SU-DHL-6 (cell line): ENCODE measurements around the gene NEGR1.

Source experiments
- H2AFZ ChIP-seq: fragments of 200-600 bp; sonication (generic); 2 replicates; pipeline ENCODE4 v1.6.1; 2014; ENCODE audit warnings: low read depth, mild to moderate bottlenecking, moderate library complexity, mixed read lengths, antibody characterized with exemption, low read length; ENCODE audit not compliant: severe bottlenecking
- H3F3A ChIP-seq: fragments of 200-600 bp; shearing (Covaris generic); 2 replicates; pipeline ENCODE4 v1.6.0; 2016; ENCODE audit warnings: antibody characterized with exemption, mild to moderate bottlenecking; ENCODE audit not compliant: insufficient read depth
- H3K27ac ChIP-seq: fragments of 200-600 bp; sonication (generic); 2 replicates; pipeline ENCODE4 v1.5.1; 2016; ENCODE audit warnings: low read depth, mild to moderate bottlenecking, low read length, moderate library complexity, mixed read lengths
- H3K27me3 ChIP-seq: fragments of 200-600 bp; sonication (generic), shearing (Covaris generic); 2 replicates; pipeline ENCODE4 v1.6.0; 2014; ENCODE audit warnings: mild to moderate bottlenecking, low read length
- H3K36me3 ChIP-seq: fragments of 200-600 bp; sonication (generic); 2 replicates; pipeline ENCODE4 v1.6.1; 2014; ENCODE audit warnings: mild to moderate bottlenecking, low read length, mixed read lengths
- H3K4me2 ChIP-seq: fragments of 300-600, 200-600 bp; shearing (Covaris generic), sonication (generic); 2 replicates; pipeline ENCODE4 v1.6.0; 2014; ENCODE audit warnings: low read length, low read depth, mild to moderate bottlenecking; ENCODE audit not compliant: poor library complexity, severe bottlenecking
- H3K4me3 ChIP-seq: fragments of 200-600 bp; sonication (generic); 2 replicates; pipeline ENCODE4 v1.5.1; 2014; ENCODE audit warnings: antibody characterized with exemption, low read length, mild to moderate bottlenecking, mixed read lengths; ENCODE audit not compliant: insufficient read depth, poor library complexity, severe bottlenecking
- H3K79me2 ChIP-seq: fragments of 200-600 bp; sonication (generic); 2 replicates; pipeline ENCODE4 v1.6.1; 2014; ENCODE audit warnings: mild to moderate bottlenecking, low read length, moderate library complexity; ENCODE audit not compliant: insufficient read depth
- H3K9ac ChIP-seq: fragments of 200-600 bp; sonication (generic); 2 replicates; pipeline ENCODE4 v1.7.0; 2014; ENCODE audit warnings: mild to moderate bottlenecking, low read length
- H3K9me2 ChIP-seq: fragments of 200-600 bp; sonication (generic); replicated peaks from 2 replicates; pipeline ENCODE4 v1.6.1; 2014; ENCODE audit warnings: low read length; ENCODE audit not compliant: insufficient read depth
- H3K9me3 ChIP-seq: fragments of 200-600 bp; sonication (generic); 2 replicates; pipeline ENCODE4 v1.6.1; 2014; ENCODE audit warnings: low read length, mixed read lengths; ENCODE audit not compliant: insufficient read depth
- H4K20me1 ChIP-seq: fragments of 200-600 bp; sonication (generic); 2 replicates; pipeline ENCODE4 v1.6.1; 2014; ENCODE audit warnings: low read depth, mild to moderate bottlenecking, antibody characterized with exemption, low read length, moderate library complexity, mixed read lengths
- CTCF ChIP-seq: fragments of 200-600 bp; sonication (generic); IDR thresholded peaks from one replicate; pipeline ENCODE4 v1.5.1; 2017; ENCODE audit warnings: antibody characterized with exemption, mild to moderate bottlenecking, low read length, moderate library complexity; ENCODE audit not compliant: insufficient read depth, poor library complexity, severe bottlenecking
- EZH2phosphoT487 ChIP-seq: fragments of 200-600 bp; sonication (generic), shearing (Covaris generic); conservative IDR thresholded peaks from 2 replicates; pipeline ENCODE4 v1.6.1; 2018; ENCODE audit warnings: mild to moderate bottlenecking, antibody characterized with exemption, low read length, moderate library complexity, mixed read lengths

The NEGR1 gene

GRCh38 chr1:71788113-71788512 is 494.2 kb downstream of the NEGR1 start:
- no peaks in the 10 kb centered on the region for H3F3A ChIP-seq
- no peaks in the 10 kb centered on the region for H3K36me3 ChIP-seq
- no peak for TF ChIP-seq EZH2phosphoT487
- TF ChIP-seq CTCF: no peak
- H3K9me3 ChIP-seq: no peaks in the 10 kb centered on the region
- H3K27me3 ChIP-seq: no peaks in the 10 kb centered on the region
- no peak overlapping the region for H3K9ac ChIP-seq
- H4K20me1 ChIP-seq: no peaks in the 10 kb centered on the region
- H3K79me2 ChIP-seq: no peaks in the 10 kb centered on the region
- H3K27ac ChIP-seq: no peak overlapping the region
- H2AFZ ChIP-seq: no peak overlapping the region
- H3K4me3 ChIP-seq: no peak overlapping the region
- no peak overlapping the region for H3K4me2 ChIP-seq
- no peaks in the 10 kb centered on the region; the same call in 1 of the 2 replicates for H3K9me2 ChIP-seq

GRCh38 chr1:71787699-71788098 is 494.6 kb downstream of the NEGR1 start:
- Histone ChIP-seq H3K4me2 (no peak overlapping the region), H3K4me3 (no peak overlapping the region), H3K9me3 (no peaks in the 10 kb centered on the region), H3K27me3 (no peaks in the 10 kb centered on the region), H3K36me3 (no peaks in the 10 kb centered on the region), H3K9ac (no peak overlapping the region), H3K79me2 (no peaks in the 10 kb centered on the region), H2AFZ (no peak overlapping the region), H3K9me2 (no peaks in the 10 kb centered on the region; the same call in 1 of the 2 replicates), H3K27ac (no peak overlapping the region), H3F3A (no peaks in the 10 kb centered on the region), H4K20me1 (no peaks in the 10 kb centered on the region)
- TF ChIP-seq CTCF (no peak), EZH2phosphoT487 (no peak)

GRCh38 chr1:71786218-71786617 is 496.1 kb downstream of the NEGR1 start:
- Histone ChIP-seq H3K36me3 (no peaks in the 10 kb centered on the region), H3K9me3 (no peaks in the 10 kb centered on the region), H3K9ac (no peak overlapping the region), H2AFZ (no peak overlapping the region), H4K20me1 (no peaks in the 10 kb centered on the region), H3K4me3 (no peak overlapping the region), H3K27me3 (no peaks in the 10 kb centered on the region), H3K9me2 (no peaks in the 10 kb centered on the region; the same call in 1 of the 2 replicates), H3K27ac (no peak overlapping the region), H3F3A (no peaks in the 10 kb centered on the region), H3K79me2 (no peaks in the 10 kb centered on the region), H3K4me2 (no peak overlapping the region)
- no peak for TF ChIP-seq CTCF
- no peak for TF ChIP-seq EZH2phosphoT487

GRCh38 chr1:71785450-71785849 is 496.9 kb downstream of the NEGR1 start:
- Histone ChIP-seq H3K79me2 (no peaks in the 10 kb centered on the region), H3F3A (no peaks in the 10 kb centered on the region), H3K27ac (no peak overlapping the region), H3K9me3 (no peaks in the 10 kb centered on the region), H4K20me1 (no peaks in the 10 kb centered on the region), H3K9me2 (no peaks in the 10 kb centered on the region; the same call in 1 of the 2 replicates), H3K36me3 (no peaks in the 10 kb centered on the region), H3K27me3 (no peaks in the 10 kb centered on the region), H3K4me3 (no peak overlapping the region), H2AFZ (no peak overlapping the region), H3K9ac (no peak overlapping the region), H3K4me2 (no peak overlapping the region)
- no peak for TF ChIP-seq CTCF
- no peak for TF ChIP-seq EZH2phosphoT487
